HG02610 (cell line): Measurements from ENCODE around the gene CEP350.
"Not testable (repeated sequence)": the region's sequence is repeated elsewhere in the genome, so short reads cannot be mapped to it uniquely, and the experiment has no call there.

Experiments
- ATAC-seq: cut with Tn5 transposase; IDR thresholded peaks from one replicate; pipeline ENCODE4 v1.9.1; 2021; ENCODE audit warnings: mild to moderate bottlenecking, moderate library complexity; ENCODE audit not compliant: unreplicated experiment

The CEP350 gene

GRCh38 chr1:180116964-180117763 is 162.6 kb downstream of the CEP350 start:
- no peak for ATAC-seq

- ATAC-seq = no peak
Observed at GRCh38 chr1:180117764-180118116, 163.1 kb downstream of the CEP350 start.

GRCh38 chr1:180119837-180120236 is 165.2 kb downstream of the CEP350 start:
- ATAC-seq = no peak

GRCh38 chr1:180123463-180123936 is 168.9 kb downstream of the CEP350 start:
- no peak for ATAC-seq

GRCh38 chr1:180130651-180131050 is 176.0 kb downstream of the CEP350 start:
- no peak for ATAC-seq

- no peak for ATAC-seq
Observed at GRCh38 chr1:180131510-180131909, 176.9 kb downstream of the CEP350 start.

- ATAC-seq = no peak
Observed at GRCh38 chr1:180133193-180133592, 178.6 kb downstream of the CEP350 start.

- ATAC-seq = not testable (repeated sequence)
Observed at GRCh38 chr1:180133688-180134087, 179.1 kb downstream of the CEP350 start.

- ATAC-seq = no peak
Observed at GRCh38 chr1:180135535-180135934, 180.9 kb downstream of the CEP350 start.

- no peak for ATAC-seq
Observed at GRCh38 chr1:180136331-180136967, 181.8 kb downstream of the CEP350 start.

GRCh38 chr1:180136968-180137356 is 182.4 kb downstream of the CEP350 start:
- no peak for ATAC-seq

- ATAC-seq = no peak
Observed at GRCh38 chr1:180137776-180138175, 183.2 kb downstream of the CEP350 start.

- no peak for ATAC-seq
Observed at GRCh38 chr1:180141381-180141934, 186.8 kb downstream of the CEP350 start.

GRCh38 chr1:180143359-180143758 is 188.7 kb downstream of the CEP350 start:
- ATAC-seq = no peak

GRCh38 chr1:180144659-180145357 is 190.2 kb downstream of the CEP350 start:
- no peak for ATAC-seq

GRCh38 chr1:180145446-180145845 is 190.8 kb downstream of the CEP350 start:
- ATAC-seq = no peak

GRCh38 chr1:180150982-180151381 is 196.4 kb downstream of the CEP350 start:
- no peak for ATAC-seq

- ATAC-seq = no peak
Observed at GRCh38 chr1:180151508-180151907, 196.9 kb downstream of the CEP350 start.

GRCh38 chr1:180152588-180152987 is 198.0 kb downstream of the CEP350 start:
- ATAC-seq = no peak

GRCh38 chr1:180153032-180153431 is 198.4 kb downstream of the CEP350 start:
- ATAC-seq = no peak

GRCh38 chr1:180154003-180154324 is 199.4 kb downstream of the CEP350 start:
- no peak for ATAC-seq
